ENCODE measurements around the gene MTLN. TPM values are rescaled to one million over a fixed set of nuclear protein-coding genes. Genes with fewer than 3 reads are reported as not detected.

MTLN gene
- total and polyA plus RNA-seq, 2 donors from 2014 or later = 48.8 to 214 TPM

DNA sequence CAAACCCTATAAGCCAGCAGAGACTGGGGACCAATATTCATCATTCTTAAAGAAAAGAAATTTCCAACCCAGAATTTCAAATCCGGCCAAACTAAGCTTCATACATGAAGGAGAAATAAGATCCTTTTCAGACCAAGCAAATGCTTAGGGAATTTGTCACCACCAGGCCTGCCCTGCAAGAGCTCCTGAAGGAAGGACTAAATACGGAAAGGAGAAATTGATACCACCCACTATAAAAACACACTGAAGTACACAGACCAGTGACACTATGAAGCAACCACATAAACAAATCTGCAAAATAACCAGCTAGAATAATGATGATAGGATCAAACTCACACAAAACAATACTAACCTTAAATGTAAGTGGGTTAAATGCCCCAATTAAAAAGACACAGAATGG, 29.9 kb downstream of the MTLN start:
- no peak overlapping the region for H3K9ac ChIP-seq (ENCODE audit: low read length in 3 of 3)
- FAIRE-seq (no peak), DNase-seq (no peak)
- no peaks in the 10 kb centered on the region for H3K9me3 ChIP-seq (ENCODE audit: control insufficient read depth in 2 of 3, insufficient read depth in 1 of 3, low read length in 3 of 3)
- no peaks in the 10 kb centered on the region for H3K4me1 ChIP-seq (ENCODE audit: control insufficient read depth in 2 of 3, insufficient read depth in 2 of 3, low read depth in 1 of 3, low read length in 3 of 3)
- TF ChIP-seq CTCF (IDR thresholded peaks at IDR 0.05; ENCODE audit: borderline replicate concordance, extremely low read depth, insufficient read depth) = no peak
- intact Hi-C loops (cut with DNase I) = no loop called here
- no peaks in the 10 kb centered on the region for H3K27me3 ChIP-seq (ENCODE audit: control insufficient read depth, insufficient read depth, low read length)
- no peak overlapping the region for H3K4me3 ChIP-seq (ENCODE audit: low read length in 3 of 3)
- H3K36me3 ChIP-seq (ENCODE audit: control insufficient read depth in 2 of 3, insufficient read depth in 3 of 3, low read length in 3 of 3) = no peaks in the 10 kb centered on the region
- no peak overlapping the region for H3K27ac ChIP-seq (ENCODE audit: low read depth in 2 of 2, low read length in 2 of 2)

DNA sequence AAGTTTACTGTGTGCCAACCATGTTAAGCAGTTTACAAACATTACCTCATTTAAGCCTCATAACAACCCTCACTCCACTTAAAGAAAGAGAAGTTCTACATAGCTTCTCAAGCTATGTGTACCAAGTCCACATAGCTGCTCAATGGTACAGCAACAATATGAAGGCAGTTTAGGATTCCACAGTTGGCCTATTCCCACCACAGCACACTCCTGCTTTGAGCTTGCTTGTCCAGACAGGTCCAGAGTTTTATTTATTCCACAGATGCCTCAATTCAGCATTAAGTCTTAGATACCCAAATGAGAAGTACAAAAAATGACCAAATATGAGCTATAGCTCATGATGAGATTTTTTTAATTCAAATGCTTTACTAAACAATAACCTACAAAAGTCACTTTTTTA, 32.3 kb downstream of the MTLN start:
- H3K27me3 ChIP-seq (ENCODE audit: control insufficient read depth, insufficient read depth, low read length) = no peaks in the 10 kb centered on the region
- H3K36me3 ChIP-seq (ENCODE audit: control insufficient read depth in 2 of 3, insufficient read depth in 3 of 3, low read length in 3 of 3) = no peaks in the 10 kb centered on the region
- no peak overlapping the region for H3K9ac ChIP-seq (ENCODE audit: low read length in 3 of 3)
- DNase-seq (no peak), FAIRE-seq (no peak)
- no peak for TF ChIP-seq CTCF (IDR thresholded peaks at IDR 0.05; ENCODE audit: borderline replicate concordance, extremely low read depth, insufficient read depth)
- intact Hi-C loops (cut with DNase I) = no loop called here
- no peak overlapping the region for H3K4me3 ChIP-seq (ENCODE audit: low read length in 3 of 3)
- no peaks in the 10 kb centered on the region for H3K4me1 ChIP-seq (ENCODE audit: control insufficient read depth in 2 of 3, insufficient read depth in 2 of 3, low read depth in 1 of 3, low read length in 3 of 3)
- H3K27ac ChIP-seq (ENCODE audit: low read depth in 2 of 2, low read length in 2 of 2) = no peak overlapping the region
- no peaks in the 10 kb centered on the region for H3K9me3 ChIP-seq (ENCODE audit: control insufficient read depth in 2 of 3, insufficient read depth in 1 of 3, low read length in 3 of 3)

DNA sequence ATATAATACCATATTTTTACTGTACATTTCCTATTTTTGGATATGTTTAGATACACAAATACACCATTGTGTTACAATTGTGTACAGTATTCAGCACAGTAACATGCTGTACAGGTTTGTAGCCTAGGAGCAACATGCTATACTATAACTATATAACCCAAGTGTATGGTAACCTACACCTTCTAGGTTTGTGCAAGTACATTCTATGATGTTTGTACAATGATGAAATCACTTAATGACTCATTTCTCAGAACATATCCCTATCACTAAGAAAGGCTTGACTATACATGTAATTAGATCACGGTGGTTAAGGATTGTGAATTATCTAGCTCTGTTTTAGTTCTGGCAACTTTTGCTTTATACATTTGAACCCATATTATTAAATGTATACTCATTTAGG, 38.8 kb downstream of the MTLN start:
- H3K27ac ChIP-seq (ENCODE audit: low read depth in 2 of 2, low read length in 2 of 2) = no peak overlapping the region
- TF ChIP-seq CTCF (IDR thresholded peaks at IDR 0.05; ENCODE audit: borderline replicate concordance, extremely low read depth, insufficient read depth) = no peak
- no peaks in the 10 kb centered on the region for H3K9me3 ChIP-seq (ENCODE audit: control insufficient read depth in 2 of 3, insufficient read depth in 1 of 3, low read length in 3 of 3)
- intact Hi-C loops (cut with DNase I) = no loop called here
- DNase-seq = no peak
- FAIRE-seq = no peak
- no peak overlapping the region for H3K9ac ChIP-seq (ENCODE audit: low read length in 3 of 3)
- H3K4me1 ChIP-seq (ENCODE audit: control insufficient read depth in 2 of 3, insufficient read depth in 2 of 3, low read depth in 1 of 3, low read length in 3 of 3) = no peaks in the 10 kb centered on the region
- H3K36me3 ChIP-seq (ENCODE audit: control insufficient read depth in 2 of 3, insufficient read depth in 3 of 3, low read length in 3 of 3) = no peaks in the 10 kb centered on the region
- no peak overlapping the region for H3K4me3 ChIP-seq (ENCODE audit: low read length in 3 of 3)
- no peaks in the 10 kb centered on the region for H3K27me3 ChIP-seq (ENCODE audit: control insufficient read depth, insufficient read depth, low read length)

DNA sequence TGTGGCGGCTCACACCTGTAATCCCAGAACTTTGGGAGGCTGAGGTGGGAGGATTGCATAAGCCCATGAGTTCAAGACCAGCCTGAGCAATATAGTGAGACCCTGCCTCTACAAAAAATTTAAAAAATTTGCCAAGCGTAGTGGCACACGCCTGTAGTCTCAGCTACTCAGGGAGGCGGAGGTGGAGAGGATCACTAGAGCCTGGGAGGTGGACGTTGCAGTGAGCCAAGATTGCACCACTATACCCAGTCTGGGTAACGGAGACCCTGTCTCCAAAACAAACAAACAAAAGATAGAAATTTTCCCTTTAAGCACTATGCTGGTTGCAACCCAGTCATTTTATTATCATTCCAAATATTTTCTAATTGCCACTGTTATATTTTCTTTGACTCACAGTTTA, 39.8 kb downstream of the MTLN start:
- Histone ChIP-seq H3K27me3 (ENCODE audit: control insufficient read depth, insufficient read depth, low read length) (no peaks in the 10 kb centered on the region), H3K27ac (ENCODE audit: low read depth in 2 of 2, low read length in 2 of 2) (no peak overlapping the region), H3K36me3 (ENCODE audit: control insufficient read depth in 2 of 3, insufficient read depth in 3 of 3, low read length in 3 of 3) (no peaks in the 10 kb centered on the region), H3K9ac (ENCODE audit: low read length in 3 of 3) (no peak overlapping the region), H3K4me1 (ENCODE audit: control insufficient read depth in 2 of 3, insufficient read depth in 2 of 3, low read depth in 1 of 3, low read length in 3 of 3) (no peaks in the 10 kb centered on the region), H3K9me3 (ENCODE audit: control insufficient read depth in 2 of 3, insufficient read depth in 1 of 3, low read length in 3 of 3) (no peaks in the 10 kb centered on the region), H3K4me3 (ENCODE audit: low read length in 3 of 3) (no peak overlapping the region)
- intact Hi-C loops (cut with DNase I) = no loop called here
- DNase-seq = no peak
- FAIRE-seq = no peak
- TF ChIP-seq CTCF (IDR thresholded peaks at IDR 0.05; ENCODE audit: borderline replicate concordance, extremely low read depth, insufficient read depth) = no peak

All from kidney (tissue), 14 donors.